IMR-90 (cell line): ENCODE results near the gene NAT14. TPM values are rescaled to one million over a fixed set of nuclear protein-coding genes. Genes with fewer than 3 reads are reported as not detected.

ENCODE experiments used
- ATAC-seq: fragments of 200-7000 bp; cut with Tn5 transposase; 2 replicates; pipeline ENCODE4 v1.9.1; 2020; ENCODE audit warnings: low read depth, mild to moderate bottlenecking, moderate library complexity
- BruUV-seq: library from RNA; stranded (reverse); fragments of 400-500 nt; replicated peaks from 2 replicates; lab custom pipeline; 2021; lab: Mats Ljungman, UMichigan
- CTCF ChIA-PET: fragments of 300-600 bp; formaldehyde crosslinking; extraction: SDS; loops from one replicate; lab custom pipeline; 2021; ENCODE audit warnings: antibody characterized with exemption; lab: Yijun Ruan, JAX
- POLR2A ChIA-PET: fragments of 300-600 bp; sonication (Branson Sonifier 250); formaldehyde crosslinking; loops from one replicate; lab custom pipeline; 2022; ENCODE audit warnings: antibody characterized with exemption; ENCODE audit not compliant: unreplicated experiment; lab: Charles Lee
- DNase-seq: peaks from one replicate; pipeline ENCODE4 v3.0.0; 2013
- H2AFZ ChIP-seq: replicated peaks from 2 replicates; pipeline ENCODE3; 2013; ENCODE audit warnings: low read length, mild to moderate bottlenecking; ENCODE audit not compliant: poor library complexity
- H2AK5ac ChIP-seq: 2 replicates; pipeline ENCODE4 v1.6.1; 2013; ENCODE audit warnings: low read depth, low read length, inconsistent platforms
- H2AK9ac ChIP-seq: replicated peaks from 2 replicates; pipeline ENCODE3; 2013; ENCODE audit warnings: mild to moderate bottlenecking, low read depth, low read length, moderate library complexity; ENCODE audit not compliant: poor library complexity
- H2BK120ac ChIP-seq: 2 replicates; pipeline ENCODE4 v1.6.1; 2013; ENCODE audit warnings: low read depth, low read length, inconsistent platforms
- H2BK15ac ChIP-seq: 3 replicates; pipeline ENCODE4 v1.6.1; 2013; ENCODE audit warnings: low read depth, low read length, inconsistent platforms
- H2BK20ac ChIP-seq: 2 replicates; pipeline ENCODE4 v1.6.1; 2013; ENCODE audit warnings: low read depth, mild to moderate bottlenecking, inconsistent platforms, low read length, moderate library complexity
- H2BK5ac ChIP-seq: 2 replicates; pipeline ENCODE4 v1.6.1; 2013; ENCODE audit warnings: mild to moderate bottlenecking, low read depth, low read length, inconsistent platforms; ENCODE audit not compliant: poor library complexity, severe bottlenecking
- H3K14ac ChIP-seq: replicated peaks from 2 replicates; pipeline ENCODE4 v1.6.1; 2013; ENCODE audit warnings: low read depth, low read length, inconsistent platforms
- H3K18ac ChIP-seq: 2 replicates; pipeline ENCODE4 v1.6.1; 2013; ENCODE audit warnings: low read depth, low read length, control low read depth
- H3K23ac ChIP-seq: 2 replicates; pipeline ENCODE4 v1.6.1; 2013; ENCODE audit warnings: low read depth, low read length, inconsistent platforms
- H3K27ac ChIP-seq: 2 replicates; pipeline ENCODE4 v1.5.1; 2013; ENCODE audit warnings: mild to moderate bottlenecking, control low read depth, low read length; ENCODE audit not compliant: insufficient read depth
- H3K27me3 ChIP-seq: 2 replicates; pipeline ENCODE4 v1.6.1; 2013; ENCODE audit warnings: low read length; ENCODE audit not compliant: control insufficient read depth, insufficient read depth
- H3K36me3 ChIP-seq: 2 replicates; pipeline ENCODE4 v1.6.1; 2013; ENCODE audit warnings: low read length, mixed read lengths; ENCODE audit not compliant: control insufficient read depth, insufficient read depth
- H3K4ac ChIP-seq: 2 replicates; pipeline ENCODE4 v1.6.1; 2013; ENCODE audit warnings: low read depth, low read length, inconsistent platforms
- H3K4me1 ChIP-seq: 2 replicates; pipeline ENCODE4 v1.6.1; 2013; ENCODE audit warnings: low read length, mixed read lengths; ENCODE audit not compliant: control insufficient read depth, insufficient read depth
- H3K4me2 ChIP-seq: 2 replicates; pipeline ENCODE4 v1.6.1; 2013; ENCODE audit warnings: low read depth, mild to moderate bottlenecking, control low read depth, low read length, moderate library complexity
- H3K4me3 ChIP-seq: 2 replicates; pipeline ENCODE4 v1.5.1; 2013; ENCODE audit warnings: low read depth, mild to moderate bottlenecking, control low read depth, low read length, moderate library complexity; ENCODE audit not compliant: insufficient read depth
- H3K56ac ChIP-seq: 2 replicates; pipeline ENCODE4 v1.6.1; 2013; ENCODE audit warnings: low read length, inconsistent platforms; ENCODE audit not compliant: insufficient read depth; ENCODE audit errors: extremely low read depth
- H3K79me1 ChIP-seq, 2 experiments: 2 replicates each; pipeline ENCODE4 v1.6.1; 2013; ENCODE audit warnings: low read length in 2 of 2, inconsistent platforms in 1 of 2, low read depth in 1 of 2
- H3K9ac ChIP-seq: 2 replicates; pipeline ENCODE4 v1.6.1; 2013; ENCODE audit warnings: low read depth, low read length, control low read depth
- H3K9me1 ChIP-seq: 2 replicates; pipeline ENCODE4 v1.6.1; 2013; ENCODE audit warnings: low read length, inconsistent platforms; ENCODE audit not compliant: insufficient read depth
- H3K9me3 ChIP-seq: 2 replicates; pipeline ENCODE4 v1.6.1; 2013; ENCODE audit warnings: low read length; ENCODE audit not compliant: control insufficient read depth, insufficient read depth
- H4K20me1 ChIP-seq: 2 replicates; pipeline ENCODE4 v1.6.1; 2013; ENCODE audit warnings: low read length, inconsistent platforms; ENCODE audit not compliant: insufficient read depth
- H4K5ac ChIP-seq: 2 replicates; pipeline ENCODE4 v1.6.1; 2013; ENCODE audit warnings: mild to moderate bottlenecking, low read depth, low read length, control low read depth
- H4K8ac ChIP-seq, 2 experiments: 2 replicates each; pipeline ENCODE4 v1.6.1; 2013; ENCODE audit warnings: low read depth in 2 of 2, low read length in 2 of 2, control low read depth in 1 of 2, inconsistent platforms in 1 of 2
- H4K91ac ChIP-seq: 2 replicates; pipeline ENCODE4 v1.6.1; 2013; ENCODE audit warnings: low read depth, low read length, inconsistent platforms; ENCODE audit not compliant: insufficient read depth
- MAFK ChIP-seq: IDR thresholded peaks from 2 replicates; pipeline ENCODE4 v1.6.1; 2012; ENCODE audit warnings: low read depth, low read length, improper control_type of control experiment
- MAZ ChIP-seq: IDR thresholded peaks from 2 replicates; pipeline ENCODE4 v1.6.1; 2012; ENCODE audit warnings: low read depth, mild to moderate bottlenecking, low read length, improper control_type of control experiment, moderate library complexity, borderline replicate concordance
- WGBS, 2 experiments: methylation state at CpG; one replicate each; pipeline versions ENCODE4 v1.1.5 to v1.1.7; 2013; ENCODE audit warnings: missing lambda C conversion rate in 2 of 2; ENCODE audit not compliant: insufficient read length in 1 of 2; ENCODE audit errors: extremely low coverage in 2 of 2; 5-methylcytosine and 5-hydroxymethylcytosine counted together
- dilution Hi-C: fragments of 300-500 bp; cut with HindIII; formaldehyde crosslinking; loops from one replicate; pipeline ENCODE4 v1.14.3; 2018; ENCODE audit warnings: low sequenced_read_pairs; ENCODE audit not compliant: unreplicated experiment
- in situ Hi-C: fragments of 300-500 bp; cut with MboI; formaldehyde crosslinking; loops from 3 replicates; pipeline ENCODE4 v1.14.3; 2019; ENCODE audit warnings: low sequenced_read_pairs, inconsistent platforms, mixed read lengths
- intact Hi-C: fragments of 100-400 bp; cut with micrococcal nuclease; formaldehyde crosslinking; loops from 2 replicates; pipeline ENCODE4 v1.10.0; 2022
- polyA plus RNA-seq, 3 experiments: library from polyadenylated mRNA; depleted of rRNA; stranded (reverse); fragments of >200 nt; gene quantifications; 2 replicates each; pipeline ENCODE4 v1.2.3, GENCODE V29; 2012; ENCODE audit warnings: low replicate concordance in 1 of 3
- total RNA-seq: library from RNA; depleted of rRNA; stranded (reverse); fragments of >200 nt; gene quantifications from 2 replicates; pipeline ENCODE4 v1.2.3, GENCODE V29; 2012

Gene NAT14
- total and polyA plus RNA-seq, 2 of the 4 experiments (the other 2 are of a cell fraction), result 4.3 to 41.2 TPM

- intact Hi-C loops, result no loop called here
- H3K4me3 ChIP-seq, result no peak overlapping the region
These were observed 10.4 kb upstream of the NAT14 start for GRCh38 chr19:55474269-55475265.

More at GRCh38 chr19:55474269-55475265, 10.4 kb upstream of the NAT14 start:
- in situ Hi-C loops, result loop anchor here (25.0 kb wide), 1 partner anchor 1012 kb away; the partner anchor contains the start of genes CDC42EP5 and LENG9
- H4K5ac ChIP-seq, result peak overlapping the region; percentile 46; the same call in 1 of the 2 replicates
- TF ChIP-seq MAFK (no peak), MAZ (no peak)
- ChIA-PET CTCF (no interaction called here), POLR2A (no interaction called here)
- no peak overlapping the region for H3K56ac ChIP-seq
- H3K27me3 ChIP-seq, result no peaks in the 10 kb centered on the region
- ATAC-seq (no peak), DNase-seq (no peak)
- H3K9me1 ChIP-seq, result peaks cover 14% of the 10 kb centered on the region
- H2BK120ac ChIP-seq, result no peak overlapping the region
- H2BK20ac ChIP-seq, result no peak overlapping the region
- H3K23ac ChIP-seq, result no peak overlapping the region
- H3K27ac ChIP-seq, result no peak overlapping the region
- no peaks in the 10 kb centered on the region for H3K9me3 ChIP-seq
- 92% methylated on average over 2 of the region's 19 CpGs; no CpG with 5 or more reads in 1 of the 2 experiments for WGBS, 2 experiments
- H3K4me2 ChIP-seq, result no peak overlapping the region
- H3K18ac ChIP-seq, result no peak overlapping the region
- H4K8ac ChIP-seq, result peak overlapping the region in 1 of 2 experiments; percentile 79; a peak in 2 of 4 replicates
- H4K91ac ChIP-seq, result no peak overlapping the region
- H2AK5ac ChIP-seq, result peak overlapping the region; percentile 61
- peak overlapping the region; percentile 70 for H2AFZ ChIP-seq
- no TSS peak for BruUV-seq
- H2BK5ac ChIP-seq, result no peak overlapping the region
- no peaks in the 10 kb centered on the region; the same call in 1 of the 2 replicates for H4K20me1 ChIP-seq
- H2BK15ac ChIP-seq, result no peak overlapping the region
- H3K4me1 ChIP-seq, result peaks cover 9% of the 10 kb centered on the region
- H3K36me3 ChIP-seq, result no peaks in the 10 kb centered on the region
- H3K14ac ChIP-seq, result no peak overlapping the region
- H2AK9ac ChIP-seq, result peak overlapping the region; percentile 70
- H3K9ac ChIP-seq, result no peak overlapping the region
- dilution Hi-C loops, result no loop called here
- no peak overlapping the region for H3K4ac ChIP-seq
- peaks cover 13 to 30% of the 10 kb centered on the region in 2 experiments for H3K79me1 ChIP-seq
